ENCODE data around the gene ZNF503.

The ZNF503 gene

DNA sequence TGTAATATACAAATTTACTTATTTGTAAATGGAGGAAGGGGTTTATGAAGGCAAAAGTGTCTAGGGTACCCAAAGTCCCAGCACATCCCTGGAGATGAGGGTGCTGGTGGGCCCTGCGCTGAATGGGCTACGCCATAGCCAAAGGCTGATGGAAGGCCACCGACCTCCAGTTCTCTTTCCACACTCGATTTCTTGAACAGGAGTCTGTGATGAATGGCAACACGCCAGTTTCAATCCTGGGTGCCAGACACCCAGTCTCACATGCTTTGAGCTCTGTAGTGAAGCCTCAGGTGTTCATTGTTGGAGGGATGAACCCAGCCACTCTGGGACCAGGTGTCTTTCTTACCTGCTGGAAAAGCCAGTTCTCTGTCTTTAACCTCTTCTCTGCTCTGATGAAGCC is 30.6 kb upstream of the ZNF503 start:
- no peak for DNase-seq (ENCODE audit: low read depth in 1 of 2, low spot score in 1 of 2)

DNA sequence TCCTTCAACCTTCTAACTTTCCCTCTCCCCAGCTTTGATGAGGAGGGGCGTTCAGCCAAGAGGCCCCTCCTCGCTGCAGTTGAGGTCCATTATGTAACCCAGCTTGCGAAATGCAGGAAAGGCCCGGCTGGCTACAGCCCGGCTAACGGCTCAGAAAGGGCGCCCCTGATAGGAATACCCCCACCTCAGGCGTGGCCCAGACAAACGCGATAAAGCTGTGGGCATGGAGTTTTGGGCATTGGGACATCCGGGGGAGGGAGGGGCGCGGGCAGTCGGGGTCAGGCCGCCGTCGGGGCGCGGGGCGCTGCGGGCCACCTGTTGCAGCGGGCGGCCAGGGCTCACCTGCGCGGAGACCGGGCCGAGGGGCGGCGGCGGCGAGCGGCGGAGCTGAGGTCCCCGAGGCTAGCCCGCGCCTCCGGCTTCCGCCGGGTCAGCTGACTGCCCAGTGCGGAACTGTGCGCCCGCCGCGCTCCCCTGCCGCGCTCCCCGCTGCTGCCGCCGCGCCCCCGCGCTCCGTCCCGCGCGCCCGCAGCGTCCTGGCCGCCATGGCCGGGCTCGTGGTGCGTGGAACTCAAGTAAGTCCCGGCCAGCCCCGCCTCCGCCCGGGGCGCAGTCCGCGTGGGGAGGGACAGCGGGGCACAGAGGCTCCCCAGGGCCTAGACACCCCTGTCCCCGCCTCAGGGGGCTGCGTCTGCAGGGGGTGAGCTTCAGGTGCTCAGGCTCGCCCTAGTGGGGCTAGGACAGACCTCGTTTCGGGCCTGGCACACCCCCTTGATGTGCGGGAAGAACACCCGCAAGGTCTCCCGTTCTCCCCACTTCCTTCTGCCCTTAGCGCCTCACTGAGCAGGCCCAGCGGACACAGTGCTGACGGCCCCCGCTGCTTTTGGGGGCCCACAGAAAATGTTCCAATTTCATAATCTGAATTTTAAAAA is 29.9 kb upstream of the ZNF503 start, which contains the start of gene LRMDA:
Gene LRMDA (plus strand): TSS at position 445 of the 932 bp plus-strand sequence.
- no peak for DNase-seq (ENCODE audit: low read depth in 1 of 2, low spot score in 1 of 2)

DNA sequence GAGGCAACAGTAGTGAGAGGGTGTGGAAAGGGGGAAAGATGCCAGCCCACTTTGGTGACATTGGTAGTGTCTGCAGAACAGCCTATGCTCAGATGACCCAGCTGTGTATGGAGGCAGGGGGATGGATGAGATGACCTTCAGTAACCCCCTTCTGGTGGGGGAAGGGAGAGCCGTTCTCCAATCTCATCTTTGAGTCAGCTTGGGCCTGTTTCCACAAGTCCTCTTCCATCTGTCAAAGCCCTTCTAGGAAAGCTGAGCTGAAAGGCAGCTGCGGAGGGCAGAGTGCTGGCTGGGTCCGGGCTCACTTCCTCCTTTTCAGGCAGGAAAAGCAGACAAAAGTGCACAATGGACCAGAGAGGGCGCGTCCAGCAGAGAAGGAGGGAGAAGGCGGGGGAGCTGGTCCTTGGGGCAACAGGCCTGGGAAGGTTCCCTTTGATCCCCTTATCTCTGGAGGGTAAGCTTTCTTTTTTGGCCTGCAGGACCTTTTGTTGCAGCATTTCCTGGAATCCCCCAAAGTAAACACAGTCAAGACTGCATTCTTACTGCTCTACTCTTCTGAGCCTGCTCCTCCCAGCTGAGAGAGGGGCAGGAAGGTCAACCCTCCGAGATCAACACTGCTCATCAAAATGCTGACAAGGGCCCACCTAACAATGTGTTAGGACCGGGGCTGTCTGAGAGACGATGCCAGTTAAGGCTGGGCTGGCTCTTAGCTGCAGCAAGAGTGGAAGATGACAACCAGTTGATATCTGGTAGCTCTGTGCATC is 28.6 kb upstream of the ZNF503 start:
- no peak for DNase-seq (ENCODE audit: low read depth in 1 of 2, low spot score in 1 of 2)

DNA sequence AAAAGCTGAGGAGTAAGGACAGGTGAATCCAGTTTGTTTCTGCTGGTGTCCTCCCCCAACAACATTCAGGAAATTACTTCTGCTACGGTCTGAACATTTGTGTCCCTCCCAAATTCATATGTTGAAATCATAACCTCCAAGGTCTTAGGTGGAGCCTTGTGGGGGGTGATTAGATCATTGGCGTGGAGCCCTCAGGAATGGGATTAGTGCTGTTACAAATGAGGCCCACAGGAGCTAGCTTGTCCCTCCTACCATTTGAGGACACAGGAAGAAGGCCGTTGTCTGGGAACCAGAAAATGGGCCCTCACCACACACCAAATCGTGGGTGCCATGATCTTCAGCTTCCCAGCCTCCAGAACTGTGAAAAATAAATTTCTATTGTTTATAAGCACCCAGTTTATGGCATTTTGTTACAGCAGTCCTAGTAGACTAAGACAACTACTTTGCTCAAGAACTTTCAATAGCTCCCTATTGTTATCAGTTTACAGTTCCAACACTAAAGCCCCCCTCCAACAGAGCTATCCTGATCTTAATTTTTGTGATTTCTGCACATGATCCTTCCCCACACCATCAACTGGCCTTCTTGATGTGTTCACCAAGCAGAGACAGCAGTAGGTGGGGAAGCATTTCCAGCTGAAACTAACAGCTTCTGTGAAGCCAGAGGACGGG is 27.7 kb upstream of the ZNF503 start:
- DNase-seq (ENCODE audit: low read depth in 1 of 2, low spot score in 1 of 2), result no peak

DNA sequence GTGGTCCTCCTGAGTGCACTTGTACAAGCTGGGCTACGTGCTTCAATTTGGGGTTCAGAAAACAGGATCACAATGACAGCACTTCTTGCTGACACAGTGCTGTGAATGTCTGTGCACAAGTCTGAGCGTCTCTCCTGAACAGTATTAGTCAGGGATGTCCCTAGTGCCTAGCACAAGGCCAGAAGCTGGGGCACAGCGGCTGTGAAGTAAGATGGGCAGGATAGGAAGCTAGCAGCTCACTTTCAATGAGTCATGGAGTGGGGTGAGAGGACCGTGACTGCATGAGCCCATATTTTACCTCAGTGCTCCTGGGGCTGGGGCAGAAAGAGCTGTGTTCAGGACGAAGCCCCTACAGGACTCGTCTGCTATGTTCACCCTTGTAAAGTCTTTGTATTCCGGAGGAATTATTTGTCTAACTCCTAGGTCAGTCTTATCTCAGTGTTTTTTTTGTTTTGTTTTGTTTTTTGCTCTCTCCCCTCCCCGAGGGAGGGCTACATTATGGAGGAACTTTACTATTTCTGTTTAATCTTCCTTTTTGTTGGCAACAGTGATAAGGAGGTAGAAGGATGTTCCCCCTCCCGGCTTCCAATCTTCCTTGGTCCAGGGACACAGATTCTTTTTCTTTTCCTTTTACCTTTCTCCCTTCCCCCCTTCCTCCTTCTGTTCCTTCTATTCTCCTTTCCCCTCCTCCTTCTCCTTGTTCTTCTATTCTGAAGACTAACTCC is 27.0 kb upstream of the ZNF503 start:
- no peak for DNase-seq (ENCODE audit: low read depth in 1 of 2, low spot score in 1 of 2)

DNA sequence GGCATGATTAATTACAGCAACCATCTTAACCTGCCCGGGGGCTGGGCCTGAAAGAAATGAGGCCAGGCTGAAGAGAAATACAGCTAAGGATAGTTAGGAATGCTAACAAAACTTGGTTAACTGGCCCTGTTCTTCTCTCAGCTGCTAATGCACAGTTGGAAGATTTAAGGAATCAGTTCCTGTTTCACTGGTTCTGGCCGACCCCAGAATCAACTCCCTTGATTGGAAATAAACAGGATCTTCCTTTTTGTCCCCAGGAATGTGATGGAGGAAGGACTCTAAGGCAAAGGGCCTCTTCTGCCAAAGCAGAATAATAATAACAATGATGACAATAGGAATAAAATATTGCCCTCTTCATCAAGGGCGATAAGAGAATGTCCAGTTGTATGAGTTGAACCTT is 26.4 kb upstream of the ZNF503 start:
- no peak for DNase-seq (ENCODE audit: low read depth in 1 of 2, low spot score in 1 of 2)

DNA sequence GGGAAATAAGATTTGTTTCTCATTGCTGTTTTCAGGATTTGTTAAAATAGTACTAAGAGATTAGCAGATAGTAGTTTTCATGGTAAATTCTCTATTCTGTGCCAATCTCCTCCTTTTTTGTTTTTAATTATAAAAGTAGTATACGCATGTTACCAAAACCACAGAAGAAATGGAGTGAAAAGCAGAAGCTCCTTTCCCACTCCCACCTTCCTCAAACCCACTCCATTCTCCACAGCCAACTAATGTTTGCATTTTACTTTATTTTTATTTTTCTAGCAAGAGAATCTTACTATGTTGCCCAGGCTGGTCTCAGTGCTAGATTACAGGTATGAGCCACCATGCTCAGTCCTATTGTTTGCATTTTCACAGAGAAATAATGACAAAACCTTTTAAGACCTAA is 25.3 kb upstream of the ZNF503 start:
- no peak for DNase-seq (ENCODE audit: low read depth in 1 of 2, low spot score in 1 of 2)

DNA sequence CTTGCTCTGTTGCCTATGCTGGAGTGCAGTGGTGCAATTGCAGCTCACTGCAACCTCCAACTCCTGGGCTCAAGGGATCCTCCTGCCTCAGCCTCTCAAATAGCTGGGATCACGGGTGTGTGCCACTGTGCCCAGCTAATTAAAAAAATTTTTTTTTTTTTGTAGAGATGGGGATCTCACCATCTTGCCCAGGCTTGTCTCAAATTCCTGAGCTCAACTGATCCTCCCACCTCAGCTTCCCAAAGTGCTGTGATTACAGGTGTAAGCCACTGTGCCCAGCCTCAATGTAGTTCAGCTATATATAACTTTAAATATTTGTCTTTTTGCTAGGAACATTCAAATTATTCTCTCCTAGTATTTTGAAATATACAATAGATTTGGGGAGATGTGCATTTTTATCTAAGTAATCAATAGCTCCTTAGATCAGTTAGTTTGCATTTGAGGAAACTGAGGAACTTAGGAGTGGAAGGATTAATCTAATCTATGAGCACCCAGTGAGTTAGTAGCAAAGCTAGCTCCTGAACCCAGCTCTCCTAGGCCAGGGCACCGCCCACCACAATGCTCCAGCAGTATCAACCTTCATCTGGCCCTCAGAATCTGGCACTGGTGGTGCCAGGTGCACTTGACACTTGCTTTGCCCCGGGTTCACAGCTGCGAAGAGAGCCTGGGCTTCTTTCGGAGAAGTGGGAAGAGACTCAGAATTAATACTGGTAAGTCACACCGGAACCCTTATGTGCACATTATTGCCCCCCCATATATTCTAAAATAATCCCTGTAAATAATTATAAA is 23.9 kb upstream of the ZNF503 start:
- DNase-seq (ENCODE audit: low read depth in 1 of 2, low spot score in 1 of 2), result no peak

DNA sequence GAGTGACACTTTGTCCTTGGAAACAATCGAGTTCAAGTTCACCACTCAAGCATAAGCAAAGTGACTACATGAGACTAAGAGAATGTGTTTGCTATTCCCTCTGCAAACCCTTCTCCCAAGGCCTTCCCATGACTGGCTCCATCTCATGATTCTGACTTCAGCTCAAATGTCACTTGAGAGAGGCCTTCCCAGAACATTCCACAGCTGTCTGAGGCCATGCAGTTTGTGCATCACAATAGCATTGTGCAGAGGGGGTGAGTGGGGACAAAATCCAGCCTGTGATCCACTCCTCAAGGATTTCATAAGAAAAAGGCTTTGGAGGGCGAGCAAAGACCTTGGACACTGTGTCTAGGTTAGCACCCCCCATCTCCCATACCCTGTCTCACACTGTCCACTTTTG is 23.0 kb upstream of the ZNF503 start:
- DNase-seq (ENCODE audit: low read depth in 1 of 2, low spot score in 1 of 2), result no peak

DNA sequence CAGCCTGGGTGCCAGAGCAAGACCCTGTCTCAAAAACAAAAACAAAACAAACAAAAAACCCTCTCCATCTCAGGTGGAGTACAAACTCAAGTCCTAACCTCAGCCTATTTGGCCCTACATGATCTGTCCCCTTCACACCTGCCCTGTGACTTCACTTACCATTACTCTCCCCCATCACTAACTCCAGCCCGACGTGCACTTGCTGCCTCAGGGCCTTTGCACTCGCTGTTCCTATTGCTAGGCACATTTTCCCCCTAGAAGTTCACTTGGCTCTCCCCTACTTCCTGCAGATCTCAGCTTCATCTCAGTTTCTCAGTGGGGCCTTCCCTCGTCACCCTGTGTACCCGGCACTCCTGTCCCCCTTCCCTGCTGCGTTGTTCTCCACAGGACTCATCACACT is 21.3 kb upstream of the ZNF503 start:
- DNase-seq (ENCODE audit: low read depth in 1 of 2, low spot score in 1 of 2), result no peak

DNA sequence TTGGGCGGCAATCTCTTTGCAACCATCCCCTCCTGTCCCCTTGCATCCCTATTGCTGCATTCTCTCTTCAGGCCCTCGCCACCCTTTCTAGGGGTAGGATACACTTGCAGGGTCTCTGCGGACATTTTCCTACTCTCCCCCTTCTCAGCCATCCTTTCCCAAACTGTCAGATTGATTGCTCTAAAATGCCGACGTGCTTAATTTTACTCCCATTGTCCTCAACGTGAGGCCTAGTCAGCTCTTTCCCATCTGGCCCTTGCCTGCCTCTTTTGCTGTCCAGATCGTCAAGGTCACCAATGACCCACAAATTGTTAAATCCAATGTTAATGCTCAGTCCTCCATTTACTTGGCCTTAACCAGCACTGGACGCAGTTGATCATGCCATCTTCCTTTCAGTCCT is 17.1 kb upstream of the ZNF503 start:
- DNase-seq (ENCODE audit: low read depth in 1 of 2, low spot score in 1 of 2), result no peak

DNA sequence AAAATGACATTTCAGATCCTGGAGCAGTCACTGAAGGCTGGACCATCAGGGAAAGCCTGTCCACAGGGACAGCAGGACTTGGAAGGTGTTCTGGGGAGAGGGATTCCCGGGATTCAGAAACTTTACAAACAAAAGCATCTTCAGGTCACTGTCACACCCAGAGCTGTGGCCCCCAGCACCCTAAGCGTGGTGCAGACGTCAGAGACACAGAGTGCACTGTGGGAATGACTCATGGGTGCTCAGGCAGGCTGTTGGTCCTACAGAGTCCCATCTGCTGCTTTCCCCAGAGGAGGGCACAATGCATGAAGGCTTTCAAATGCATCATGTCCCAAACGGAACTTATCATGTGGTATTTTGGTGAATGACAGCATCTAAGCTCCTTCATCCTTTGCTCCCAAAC is 16.7 kb upstream of the ZNF503 start:
- no peak for DNase-seq (ENCODE audit: low read depth in 1 of 2, low spot score in 1 of 2)

DNA sequence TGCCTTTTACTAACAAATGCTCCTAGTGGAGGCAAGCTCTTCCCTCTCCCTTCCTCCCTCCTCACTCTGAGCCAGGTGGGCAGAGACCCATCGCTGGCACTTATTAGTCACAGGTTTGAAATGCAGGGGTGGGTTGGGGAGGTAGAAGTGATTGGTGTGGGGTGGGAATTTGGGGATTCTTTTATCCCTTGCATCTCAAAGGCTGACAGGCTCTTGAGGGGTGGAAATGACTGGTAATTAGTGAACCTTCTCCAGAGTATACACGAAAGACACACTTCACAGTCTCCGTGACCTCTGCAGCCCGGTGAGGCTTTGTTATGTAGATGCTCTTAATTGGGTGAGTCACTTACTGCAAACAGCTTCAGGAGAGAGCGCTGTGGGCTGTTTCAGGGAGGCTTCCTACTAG is 16.0 kb upstream of the ZNF503 start:
- DNase-seq (ENCODE audit: low read depth in 1 of 2, low spot score in 1 of 2), result no peak

DNA sequence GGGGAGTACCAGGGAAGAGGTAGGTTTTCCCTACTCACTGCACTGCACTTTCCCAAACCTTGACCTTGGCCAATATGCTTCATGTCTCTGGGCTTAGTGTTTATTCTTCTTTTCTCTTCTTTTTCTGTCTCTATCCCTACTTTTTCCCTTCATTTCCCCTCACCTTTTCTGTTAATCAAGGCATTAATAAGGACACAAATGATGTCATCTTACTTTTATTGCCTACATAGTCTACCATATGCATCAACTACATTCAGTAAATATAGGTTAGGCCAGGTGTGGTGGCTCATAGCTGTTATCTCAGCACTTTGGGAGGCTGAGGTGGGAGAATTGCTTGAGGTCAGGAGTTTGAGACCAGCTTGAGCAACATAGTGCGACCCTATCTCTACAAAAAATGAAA is 13.0 kb upstream of the ZNF503 start:
- DNase-seq (ENCODE audit: low read depth in 1 of 2, low spot score in 1 of 2), result no peak

DNA sequence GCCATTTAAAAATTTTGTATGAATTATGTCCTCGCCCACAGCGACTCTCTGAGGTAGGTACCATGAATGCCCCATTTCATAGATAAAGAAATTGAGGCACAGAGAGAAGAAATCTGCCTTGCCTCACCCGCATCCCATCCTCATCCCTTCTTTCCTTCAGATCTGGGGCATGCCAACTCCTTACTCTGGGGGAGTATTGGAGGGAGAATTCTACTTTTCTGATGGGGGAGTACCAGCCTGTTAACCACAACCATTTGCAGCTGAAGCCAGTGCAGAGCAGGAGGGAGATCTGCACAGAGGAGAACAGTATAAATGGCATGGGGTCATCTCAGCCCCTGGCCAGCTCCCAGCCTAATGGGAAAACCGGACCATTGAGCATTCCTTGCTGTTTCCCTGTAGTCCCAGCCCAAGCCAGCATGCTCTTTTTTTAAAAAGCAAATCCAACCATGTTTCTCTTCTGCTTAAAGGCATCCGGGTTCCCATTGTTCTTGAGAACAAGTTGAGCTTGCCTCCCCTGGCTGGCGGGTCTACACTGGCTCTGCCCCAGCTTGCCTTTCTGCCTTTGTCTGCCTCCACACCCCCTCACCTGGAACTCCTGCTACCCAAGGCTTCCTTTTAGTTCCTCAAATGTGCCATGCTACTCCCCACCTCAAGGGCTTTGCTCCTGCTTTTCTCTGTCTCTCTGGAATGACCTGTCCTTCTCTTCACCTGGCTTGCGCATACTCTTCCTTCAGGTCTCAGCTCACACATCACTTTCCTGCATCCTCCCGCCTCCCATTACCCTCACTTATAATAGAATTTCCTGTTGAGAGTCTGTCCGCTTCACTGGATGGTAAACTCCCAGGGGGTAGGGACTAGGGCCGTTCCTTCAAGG is 8.8 kb upstream of the ZNF503 start:
- no peak for DNase-seq (ENCODE audit: low read depth in 1 of 2, low spot score in 1 of 2)

DNA sequence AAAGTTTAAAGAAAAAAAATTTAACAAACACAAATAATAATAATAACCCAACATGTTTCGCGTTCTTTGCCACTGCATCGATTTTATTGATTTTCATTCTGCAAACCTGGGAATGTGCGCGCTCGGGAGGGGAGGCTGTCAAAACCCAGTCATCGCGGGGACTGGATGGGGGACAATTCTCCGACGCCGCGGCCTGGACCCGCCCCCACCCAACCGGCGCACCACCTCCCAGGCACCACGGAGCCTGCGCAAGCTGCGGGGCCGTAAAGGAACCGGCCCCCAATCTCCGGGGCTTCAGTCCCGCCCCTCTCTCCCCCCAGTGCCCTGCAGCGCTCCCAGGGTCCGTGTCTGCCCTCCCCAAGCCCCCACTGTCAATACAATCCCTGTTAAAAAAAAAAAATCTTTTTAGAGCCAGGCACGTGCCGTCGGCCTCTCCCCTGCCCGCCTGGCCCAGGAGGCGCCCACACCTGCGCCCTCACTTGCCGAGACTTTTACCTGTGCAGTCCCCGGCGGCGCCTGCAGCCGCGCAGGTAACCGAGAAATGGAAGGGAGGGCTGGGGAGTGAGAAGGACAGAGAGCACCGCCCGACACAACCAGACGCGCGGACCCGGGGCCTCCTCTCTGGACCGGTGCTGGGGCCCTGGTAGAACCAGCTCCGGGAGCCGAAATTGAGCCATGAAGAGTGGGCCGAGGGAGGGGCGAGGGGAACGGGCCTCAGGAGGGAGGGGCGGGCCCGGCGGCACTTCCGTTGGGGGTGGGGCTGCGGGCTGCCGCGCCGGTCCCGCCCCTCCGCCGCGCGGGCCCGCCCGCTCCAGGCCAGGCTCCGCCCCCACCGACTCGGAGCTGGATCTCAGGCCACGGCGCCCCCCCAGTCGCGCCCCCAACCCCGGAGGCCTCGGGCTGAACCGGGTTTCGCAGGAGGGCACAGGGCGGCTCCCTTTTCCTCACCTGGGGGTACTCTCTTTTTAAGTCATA is 7.6 kb upstream of the ZNF503 start:
- no peak for DNase-seq (ENCODE audit: low read depth in 1 of 2, low spot score in 1 of 2)

DNA sequence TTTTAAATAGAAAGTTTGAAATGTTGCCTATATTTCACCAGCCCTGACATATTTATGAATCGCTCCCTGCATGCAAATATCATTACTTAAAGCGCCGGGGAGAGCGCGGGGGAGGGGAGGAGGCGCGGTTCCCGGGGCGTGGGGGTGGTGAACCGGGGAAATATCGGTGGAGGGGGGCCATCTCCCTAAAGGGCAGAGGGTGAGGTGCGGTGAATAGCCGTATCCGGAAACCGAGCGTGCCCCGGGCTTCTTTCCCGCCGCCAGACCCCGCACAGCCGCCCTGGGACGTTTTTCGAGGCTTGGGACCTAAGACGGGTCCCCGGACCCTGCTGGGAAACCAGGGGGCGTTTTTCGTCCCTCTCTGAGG is 6.9 kb upstream of the ZNF503 start:
- DNase-seq (ENCODE audit: low read depth in 1 of 2, low spot score in 1 of 2), result no peak

Data from stimulated activated CD4-positive, alpha-beta T cell treated with anti-CD3 and anti-CD28 coated beads, Interleukin-15, amount 100 ng/mL, for 1 hour (primary cell).